HCEC 1CT (cell line): ENCODE data around the gene TUBA3E.
"Not testable (repeated sequence)": the region's sequence is repeated elsewhere in the genome, so short reads cannot be mapped to it uniquely, and the experiment has no call there.

Source experiments
- DNase-seq: peaks from one replicate; pipeline ENCODE4 v3.0.0-alpha.2; 2017

Gene TUBA3E

DNA sequence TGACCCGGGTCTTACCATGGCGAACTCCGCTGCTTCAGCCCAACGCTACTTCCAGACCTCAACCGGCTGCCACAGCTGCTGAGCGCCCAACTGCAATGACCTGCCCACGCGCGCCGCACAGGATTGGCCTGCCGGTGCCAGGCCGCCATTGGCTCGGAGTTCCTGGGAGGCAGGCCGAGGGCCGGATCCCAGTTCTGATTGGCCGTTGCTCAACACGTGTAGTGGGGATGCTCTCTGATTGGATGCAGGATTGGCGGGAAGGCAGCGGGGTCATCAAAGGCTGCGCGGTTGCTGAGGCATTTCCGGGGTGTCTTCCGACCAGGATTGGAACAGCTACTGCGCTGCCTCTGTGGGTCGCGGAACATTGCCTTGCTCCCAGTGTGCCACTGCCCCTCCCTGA is at the start of gene TUBA3E:
TUBA3E (minus strand) TSS at position 97 of the 400 bp plus-strand sequence; CDS start at position 18, 79 bp downstream.
- DNase-seq: no peak

DNA sequence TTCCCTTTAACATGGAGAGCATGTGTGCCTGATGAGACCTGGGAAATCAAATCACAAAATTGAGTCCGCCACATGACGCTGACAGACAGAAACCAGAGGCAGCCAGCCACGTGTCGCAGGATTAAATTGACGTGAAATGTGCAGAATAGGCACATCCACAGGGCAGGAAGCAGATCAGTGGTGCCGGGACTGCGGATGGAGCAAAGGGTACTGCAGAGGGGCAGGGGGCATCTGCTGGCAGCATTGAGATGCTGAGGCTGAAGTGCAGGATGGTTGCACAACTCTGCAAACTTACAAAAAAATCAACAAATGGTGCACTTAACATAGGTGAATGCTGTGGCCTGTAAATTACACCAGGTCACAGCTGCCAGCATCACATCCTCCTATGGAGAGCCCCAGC is 48.2 kb upstream of the TUBA3E start:
- no peak for DNase-seq

DNA sequence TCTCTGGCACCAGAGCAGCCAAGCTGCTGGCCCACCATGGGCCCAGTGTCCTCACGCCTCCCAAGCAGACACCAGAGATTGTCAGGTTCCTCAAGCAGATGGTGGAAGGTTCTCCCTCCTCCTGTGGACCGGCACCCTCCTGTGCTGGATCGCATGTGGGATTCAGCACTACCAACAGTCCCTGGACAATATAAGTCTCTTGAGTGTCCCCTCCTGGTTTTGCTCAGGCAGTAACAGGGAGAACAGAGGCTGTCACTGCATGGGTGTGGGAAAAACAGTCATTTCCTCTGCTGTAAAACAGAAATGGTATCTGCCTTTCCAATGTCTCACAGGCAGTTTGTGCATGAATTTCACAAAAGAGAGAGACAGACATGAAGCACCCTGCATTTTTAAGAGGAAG is 47.7 kb upstream of the TUBA3E start:
- no peak for DNase-seq

DNA sequence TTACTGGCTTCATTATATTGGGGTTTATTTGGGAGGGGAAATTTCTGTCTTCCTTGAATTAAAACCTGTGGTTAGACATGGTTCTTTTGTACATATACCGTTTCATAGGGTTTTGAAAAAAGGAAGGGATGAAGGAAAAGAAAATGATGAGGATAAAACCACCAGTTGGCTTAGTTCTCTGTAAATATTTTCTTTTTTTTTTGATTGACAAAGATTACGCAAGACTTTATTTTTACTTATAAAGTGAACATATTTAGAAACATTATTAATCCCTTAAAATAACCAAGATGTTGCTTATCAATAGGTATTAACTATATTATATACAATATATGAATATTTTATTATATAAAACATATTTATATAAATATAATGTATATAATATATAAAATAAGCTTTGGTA is 45.1 kb upstream of the TUBA3E start:
- DNase-seq: no peak

DNA sequence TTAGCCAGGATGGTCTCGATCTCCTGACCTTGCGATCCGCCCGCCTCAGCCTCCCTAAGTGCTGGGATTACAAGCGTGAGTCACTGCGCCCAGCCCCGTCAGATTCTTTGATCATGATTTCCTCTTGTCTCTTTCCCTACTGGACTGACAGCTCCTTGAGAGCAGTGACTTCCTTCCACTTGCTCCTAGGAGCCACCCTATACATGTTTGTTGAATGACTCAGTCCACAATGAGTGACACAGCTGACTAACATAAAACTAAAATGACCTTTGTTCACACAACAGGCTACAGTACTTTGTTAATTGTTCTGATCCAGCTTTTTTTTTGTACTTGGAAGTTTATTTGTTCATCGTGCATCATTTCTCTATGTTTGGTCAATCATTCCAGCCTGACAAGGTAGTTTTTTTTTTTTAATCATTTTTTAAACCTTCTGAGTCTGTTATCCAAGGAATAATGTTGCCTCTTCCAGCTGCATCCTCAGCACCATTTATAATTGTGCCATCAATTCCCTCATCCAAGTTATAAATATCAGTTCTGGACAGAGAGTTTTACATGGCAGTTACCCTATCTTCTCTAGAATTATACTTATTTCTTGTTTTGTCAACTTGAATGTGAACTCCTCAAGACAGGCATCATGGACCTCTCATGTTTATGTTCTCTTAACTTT is 42.9 kb upstream of the TUBA3E start:
- peak; percentile 72 for DNase-seq

DNA sequence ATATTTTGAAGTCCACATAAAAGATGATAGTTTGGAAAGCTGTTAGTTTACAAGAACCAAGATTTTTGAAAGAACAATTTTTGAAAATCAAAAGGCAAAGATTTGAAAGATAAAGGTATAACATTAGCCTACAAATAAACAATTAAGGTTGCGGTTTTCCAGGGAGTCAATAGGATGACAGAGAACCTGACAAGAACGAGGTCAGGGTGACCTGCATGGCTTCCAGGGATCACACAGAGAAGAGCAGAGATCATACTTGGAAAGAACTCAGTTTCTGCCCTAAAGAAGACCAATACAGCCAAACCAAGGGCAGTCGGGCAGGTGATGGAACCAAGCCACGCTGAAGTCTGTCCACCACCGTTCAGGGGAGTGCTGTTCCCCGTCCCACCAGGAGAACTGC is 41.3 kb upstream of the TUBA3E start:
- DNase-seq: not testable (repeated sequence)

DNA sequence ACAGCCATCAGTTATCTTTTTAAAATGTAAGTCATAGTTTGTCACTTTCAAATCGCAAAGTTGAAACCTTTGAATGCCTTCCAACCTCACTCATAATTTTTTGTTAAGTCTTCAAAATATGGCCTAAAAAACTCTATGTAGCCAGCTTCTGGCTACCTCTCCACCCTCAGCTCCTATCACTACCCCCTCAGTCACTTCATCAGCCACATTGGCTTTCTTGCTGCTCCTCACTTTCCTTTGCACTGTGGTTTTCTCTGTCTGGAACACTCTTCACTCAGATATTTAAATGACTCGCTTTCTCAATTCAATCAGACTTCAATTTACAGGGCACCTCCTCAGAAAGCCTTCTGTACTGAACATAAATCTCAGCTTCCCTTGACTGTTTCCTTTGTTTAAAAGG is 34.8 kb upstream of the TUBA3E start:
- DNase-seq: not testable (repeated sequence)

DNA sequence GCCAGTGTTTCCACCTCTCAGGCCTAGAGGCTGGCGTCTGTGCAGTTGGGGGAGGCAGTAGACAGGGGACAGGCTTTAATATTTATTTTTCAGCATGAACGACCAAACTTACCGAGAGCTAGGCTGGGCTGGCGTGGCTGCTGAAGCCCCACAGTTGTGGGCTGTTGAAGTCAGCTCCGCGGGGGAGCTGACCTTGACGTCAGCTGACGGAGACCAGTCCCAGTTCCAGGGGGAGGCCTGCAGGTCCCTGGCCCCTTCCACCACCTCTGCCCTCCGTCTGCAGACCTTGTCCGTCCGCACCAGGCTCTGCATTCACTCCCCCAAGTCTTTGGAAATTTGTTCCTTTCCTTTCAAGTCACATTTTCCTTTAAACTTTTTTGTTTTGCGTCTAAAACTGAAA is 33.4 kb upstream of the TUBA3E start:
- no peak for DNase-seq

DNA sequence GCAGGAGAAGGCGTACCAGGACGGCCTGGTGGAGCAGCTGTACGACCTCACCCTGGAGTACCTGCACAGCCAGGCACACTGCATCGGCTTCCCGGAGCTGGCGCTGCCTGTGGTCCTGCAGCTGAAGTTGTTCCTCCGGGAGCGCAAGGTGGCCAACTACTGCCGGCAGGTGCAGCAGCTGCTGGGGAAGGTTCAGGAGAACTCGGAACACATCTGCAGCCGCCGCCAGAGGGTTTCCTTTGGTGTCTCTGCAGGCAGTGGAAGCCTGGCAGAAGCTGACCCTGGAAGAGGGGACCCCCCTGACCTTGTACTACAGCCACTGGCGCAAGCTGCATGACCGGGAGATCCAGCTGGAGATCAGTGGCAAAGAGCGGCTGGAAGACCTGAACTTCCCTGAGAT is 32.7 kb upstream of the TUBA3E start:
- DNase-seq: not testable (repeated sequence)

DNA sequence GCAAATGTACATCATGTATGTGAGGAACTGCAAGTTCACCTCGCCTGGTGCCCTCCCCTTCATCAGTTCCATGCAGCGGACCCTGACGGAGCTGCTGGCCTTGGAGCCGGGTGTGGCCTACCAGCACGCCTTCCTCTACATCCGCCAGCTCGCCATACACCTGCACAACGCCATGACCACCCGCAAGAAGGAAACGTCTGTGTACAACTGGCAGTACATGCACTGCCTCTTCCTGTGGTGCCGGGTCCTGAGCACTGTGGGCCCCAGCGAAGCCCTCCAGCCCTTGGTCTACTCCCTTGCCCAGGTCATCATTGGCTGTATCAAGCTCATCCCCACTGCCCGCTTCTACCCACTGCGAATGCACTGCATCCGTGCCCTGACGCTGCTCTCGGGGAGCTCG is 32.1 kb upstream of the TUBA3E start:
- DNase-seq: not testable (repeated sequence)

DNA sequence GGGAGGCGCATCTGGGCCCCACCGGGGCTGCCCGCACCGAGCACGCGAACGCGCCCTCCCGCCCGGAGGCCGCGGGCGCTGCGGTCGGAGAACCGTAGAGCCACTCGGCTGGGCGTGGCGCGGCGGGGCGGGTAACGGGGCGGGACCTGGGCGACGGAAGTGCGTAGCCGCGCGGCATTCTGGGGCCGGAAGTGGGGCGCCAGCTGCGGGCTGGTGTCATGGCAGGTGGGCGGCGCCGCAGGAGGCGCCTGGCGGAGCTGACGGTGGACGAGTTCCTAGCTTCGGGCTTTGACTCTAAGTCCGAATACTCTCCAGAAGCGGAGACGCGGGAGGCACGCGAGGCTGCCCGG is 30.9 kb upstream of the TUBA3E start:
- DNase-seq: not testable (repeated sequence)

DNA sequence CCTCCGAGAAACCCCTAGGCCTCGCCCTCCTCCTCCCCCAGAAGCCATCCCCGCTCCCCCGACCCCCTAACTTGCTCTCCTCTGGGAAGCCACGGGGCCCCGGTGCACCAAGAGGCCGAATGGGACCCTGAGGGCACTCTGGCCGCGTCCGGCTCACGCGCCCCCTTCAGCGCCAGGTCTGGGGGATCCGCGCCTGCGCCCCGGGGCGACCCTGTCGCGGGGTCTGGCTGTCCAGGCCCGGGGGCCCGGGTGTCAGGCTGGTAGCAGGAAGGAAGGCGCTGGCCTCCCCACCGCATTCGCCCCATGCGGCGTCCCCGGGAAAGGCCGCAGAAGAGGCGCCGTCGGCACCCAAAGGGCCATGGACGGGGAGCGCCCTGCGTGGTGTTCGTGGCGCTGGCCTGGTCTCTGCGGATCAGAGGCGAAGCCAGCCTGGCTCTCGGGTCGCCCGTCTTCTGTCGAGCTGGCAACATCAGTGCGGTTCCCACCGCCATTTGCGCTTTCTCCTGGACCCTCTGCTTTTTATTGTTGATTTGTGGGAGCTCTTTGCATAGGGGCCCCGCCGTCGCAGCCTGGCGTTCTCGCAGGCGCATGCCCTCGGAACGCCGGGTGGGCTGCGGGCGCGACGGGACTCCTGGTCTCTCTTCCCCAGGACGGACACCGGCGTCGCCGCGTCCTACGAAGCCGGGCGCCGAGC is 30.4 kb upstream of the TUBA3E start:
- DNase-seq: not testable (repeated sequence)

DNA sequence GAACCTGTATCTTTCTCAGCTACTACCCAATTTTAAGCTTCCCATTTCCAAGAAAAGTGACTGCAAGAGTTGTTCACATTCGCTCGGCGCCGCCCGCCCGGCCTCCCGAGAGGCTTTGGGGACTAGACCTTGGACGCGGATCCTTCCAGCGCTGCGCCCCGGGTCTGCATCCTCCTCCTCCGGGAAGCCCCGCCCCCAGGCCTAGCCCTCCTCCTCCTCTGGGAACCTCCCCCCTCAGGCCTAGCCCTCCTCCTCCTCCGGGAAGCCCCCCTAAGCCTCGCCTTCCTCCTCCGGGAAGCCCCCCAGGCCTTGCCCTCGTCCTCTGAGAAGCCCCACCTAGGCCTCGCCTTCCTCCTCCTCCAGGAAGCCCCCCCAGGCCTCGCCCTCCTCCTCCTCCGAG is 29.8 kb upstream of the TUBA3E start:
- DNase-seq: not testable (repeated sequence)

DNA sequence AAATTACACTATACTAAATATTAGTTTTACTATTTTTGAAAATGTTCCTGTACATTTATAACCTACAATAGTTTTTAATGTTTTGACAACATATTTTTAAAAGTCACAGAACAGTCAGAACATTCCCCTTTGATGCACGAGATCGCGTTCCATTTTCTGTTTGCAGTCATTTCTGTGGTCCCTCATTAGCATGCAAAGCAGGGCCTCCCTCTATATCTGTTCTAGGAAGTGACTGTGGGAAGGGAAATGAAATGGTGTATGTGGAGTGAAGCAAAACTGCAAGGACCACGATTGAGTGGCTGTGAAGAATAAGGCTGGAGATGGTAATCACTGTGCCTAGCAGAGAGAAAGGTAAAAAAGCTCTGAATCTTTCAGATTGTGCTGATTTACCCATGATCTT is 24.3 kb upstream of the TUBA3E start:
- DNase-seq: not testable (repeated sequence)

DNA sequence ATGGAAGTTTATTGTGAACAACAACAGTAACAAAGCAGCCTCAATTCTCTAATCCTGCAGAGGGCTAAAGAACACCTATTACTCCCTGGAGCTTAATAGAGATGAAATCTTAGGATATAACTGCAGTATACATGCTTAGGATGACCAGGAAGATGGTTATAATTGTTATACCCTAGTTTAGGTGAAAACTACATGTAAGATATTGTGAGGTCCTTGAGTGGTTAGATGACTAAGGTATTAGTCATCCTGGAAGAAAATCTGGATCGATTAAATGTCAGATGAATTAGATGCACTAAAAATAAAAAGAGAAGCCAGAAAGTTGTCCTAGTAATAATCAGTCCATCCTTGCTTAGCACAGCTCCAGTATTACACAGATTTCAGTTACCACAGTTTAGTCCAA is 22.3 kb upstream of the TUBA3E start:
- not testable (repeated sequence) for DNase-seq

DNA sequence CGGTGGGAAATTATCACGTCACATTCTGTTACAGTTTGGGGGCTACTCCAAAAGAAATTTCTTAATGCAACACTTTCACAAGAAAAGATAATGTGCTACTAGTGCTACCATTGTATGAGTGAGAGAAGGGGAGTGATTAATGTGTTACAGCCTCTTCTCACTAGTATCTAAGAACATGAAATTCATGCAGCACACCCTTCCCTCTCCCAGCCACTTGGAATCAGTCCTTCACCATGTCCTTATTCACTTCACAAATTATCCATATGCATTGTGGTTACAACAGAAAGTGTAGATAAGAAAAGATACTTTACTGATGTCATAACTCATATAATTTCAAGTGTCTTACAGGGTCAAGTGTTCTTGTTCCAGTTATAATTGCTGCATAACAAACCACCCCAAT is 20.9 kb upstream of the TUBA3E start:
- not testable (repeated sequence) for DNase-seq

DNA sequence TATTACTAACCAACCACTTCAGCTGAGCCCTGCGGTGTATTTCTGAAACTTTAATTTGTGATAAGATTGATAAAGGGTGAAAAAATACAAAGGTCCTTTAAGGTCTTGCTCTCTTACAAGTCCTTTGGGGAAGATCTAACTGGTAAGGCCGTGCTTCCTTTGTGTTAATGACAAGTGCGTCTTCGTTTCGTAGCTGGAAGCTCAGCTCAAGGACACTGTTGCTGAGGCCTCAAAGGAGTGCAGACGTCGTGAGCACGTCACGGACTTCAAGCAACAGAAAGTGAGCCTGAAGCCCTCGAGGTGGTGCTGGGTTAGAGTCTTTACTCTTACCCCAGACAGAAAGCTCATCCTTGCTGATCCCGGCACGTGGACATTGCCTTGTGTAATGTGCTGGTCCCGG is 8.8 kb upstream of the TUBA3E start:
- not testable (repeated sequence) for DNase-seq

DNA sequence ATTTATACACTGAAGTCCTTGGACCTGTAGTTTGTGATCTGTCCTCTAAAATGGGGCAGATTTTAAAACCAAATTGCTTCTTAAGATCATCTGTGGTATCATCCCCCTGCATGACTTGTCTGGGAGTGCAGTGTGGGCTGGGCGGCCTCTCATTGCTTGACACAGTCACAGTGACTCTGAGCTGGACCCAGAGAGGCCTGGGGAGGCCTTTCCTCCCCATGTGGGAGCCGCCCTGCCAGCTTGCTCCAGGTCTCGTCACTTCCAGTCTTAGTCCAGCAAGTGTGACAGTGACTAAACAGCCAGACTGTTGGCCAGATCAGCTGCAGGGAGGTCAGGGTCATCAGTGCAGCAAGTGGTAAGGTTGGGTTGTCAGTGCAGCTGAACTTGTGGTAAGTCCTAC is 4.9 kb upstream of the TUBA3E start:
- DNase-seq: not testable (repeated sequence)

DNA sequence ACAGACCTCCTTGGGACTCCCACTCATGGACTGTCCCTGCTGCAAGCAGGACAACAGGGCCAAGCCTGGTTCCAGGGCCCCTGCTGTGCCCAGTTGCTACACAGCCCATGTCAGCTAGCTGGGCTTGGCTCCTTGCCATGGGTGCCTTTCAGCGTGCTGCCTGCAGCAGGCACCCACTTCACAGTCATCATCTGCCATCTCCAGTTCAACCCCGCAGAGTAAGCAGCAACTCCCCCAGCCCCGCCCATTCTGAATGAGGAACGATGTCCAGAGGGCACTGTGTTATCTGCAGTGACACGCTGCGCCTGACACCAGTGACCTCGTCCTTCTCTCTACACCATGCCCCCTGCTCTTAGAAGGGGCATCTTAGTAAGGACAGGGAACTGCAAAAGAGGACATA is 4.3 kb upstream of the TUBA3E start:
- DNase-seq: not testable (repeated sequence)

DNA sequence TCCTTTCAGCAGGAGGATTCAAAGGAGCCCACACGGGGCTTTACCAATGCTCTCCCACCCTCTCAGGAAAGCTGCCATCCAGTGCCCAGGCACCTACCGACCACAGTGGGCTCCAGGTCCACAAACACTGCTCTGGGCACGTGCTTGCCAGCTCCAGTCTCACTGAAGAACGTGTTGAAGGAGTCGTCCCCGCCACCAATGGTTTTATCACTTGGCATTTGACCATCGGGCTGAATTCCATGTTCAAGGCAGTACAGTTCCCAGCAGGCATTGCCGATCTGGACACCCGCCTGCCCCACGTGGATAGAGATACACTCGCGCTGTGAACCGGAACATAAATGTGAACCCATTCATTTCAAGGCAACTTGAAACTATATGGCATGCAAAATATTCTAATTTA is 2.2 kb downstream of the TUBA3E start:
- DNase-seq: not testable (repeated sequence)

DNA sequence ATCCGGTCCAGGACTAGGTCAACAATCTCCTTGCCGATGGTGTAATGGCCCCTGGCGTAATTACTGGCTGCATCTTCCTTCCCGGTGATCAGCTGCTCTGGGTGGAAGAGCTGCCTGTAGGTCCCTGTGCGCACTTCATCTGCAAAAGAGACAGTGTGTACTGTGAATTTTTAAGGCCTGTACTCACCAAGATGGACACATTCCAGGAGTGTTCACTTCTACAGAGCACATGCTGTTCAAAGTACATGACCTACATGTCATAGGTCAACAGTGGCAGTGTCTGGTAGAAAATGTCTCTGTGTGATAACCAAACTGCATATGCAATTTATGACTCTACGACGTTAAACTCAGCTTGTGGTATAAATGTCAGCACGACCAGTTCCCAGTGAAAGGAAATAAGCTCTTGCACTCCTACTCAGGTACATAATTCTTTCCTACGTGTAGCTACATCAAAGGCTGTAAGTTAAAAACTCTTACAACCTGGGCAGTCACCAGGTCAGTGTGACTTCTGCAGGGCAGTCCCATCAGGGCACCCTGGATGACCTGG is 3.1 kb downstream of the TUBA3E start:
- DNase-seq: not testable (repeated sequence)

DNA sequence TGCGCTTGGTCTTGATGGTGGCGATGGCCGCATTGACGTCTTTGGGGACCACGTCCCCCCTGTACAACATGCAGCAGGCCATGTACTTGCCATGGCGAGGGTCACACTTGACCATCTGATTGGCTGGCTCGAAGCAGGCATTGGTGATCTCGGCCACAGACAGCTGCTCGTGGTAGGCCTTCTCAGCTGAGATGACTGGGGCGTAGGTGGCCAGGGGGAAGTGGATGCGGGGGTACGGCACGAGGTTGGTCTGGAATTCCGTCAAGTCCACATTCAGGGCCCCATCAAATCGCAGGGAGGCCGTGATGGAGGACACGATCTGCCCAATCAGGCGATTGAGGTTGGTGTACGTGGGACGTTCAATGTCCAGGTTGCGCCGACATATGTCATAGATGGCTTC is 4.4 kb downstream of the TUBA3E start:
- DNase-seq: not testable (repeated sequence)

DNA sequence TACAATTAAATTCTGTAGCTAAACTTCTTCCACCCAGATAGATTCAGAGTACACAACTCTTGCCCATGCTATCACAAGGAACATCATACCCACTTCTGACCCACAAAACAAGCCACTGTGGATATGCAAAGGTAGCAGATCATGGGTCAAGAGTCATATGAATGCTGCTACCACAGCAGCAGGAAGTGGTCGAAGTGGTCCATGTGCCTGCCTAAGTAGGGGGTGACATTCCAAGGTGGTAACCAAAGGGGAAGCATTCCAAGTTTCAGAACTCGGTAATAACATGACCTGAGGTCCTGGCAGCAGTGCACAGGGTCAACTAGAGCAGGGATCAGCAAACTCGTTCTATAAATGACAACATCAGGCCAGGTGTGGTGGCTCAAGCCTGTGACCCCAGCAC is 5.8 kb downstream of the TUBA3E start:
- not testable (repeated sequence) for DNase-seq

DNA sequence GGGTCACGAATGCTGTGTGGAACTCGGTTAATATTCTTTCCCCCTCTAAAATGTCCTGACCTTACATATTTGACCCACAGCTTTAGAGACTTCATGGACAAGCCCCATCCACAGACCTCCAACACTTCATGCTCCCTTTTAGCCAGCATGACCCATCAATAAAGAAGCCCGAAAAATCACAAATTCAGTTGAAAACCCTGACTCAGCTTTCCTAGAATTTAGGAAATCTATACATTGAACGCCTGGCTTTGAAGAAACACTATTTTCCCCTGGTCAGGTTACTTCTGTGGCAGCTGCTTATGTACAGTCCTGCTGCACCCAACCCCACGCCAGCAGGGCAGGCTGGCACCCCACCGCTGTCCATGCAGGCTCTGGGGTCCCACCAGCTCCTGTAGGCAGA is 6.9 kb downstream of the TUBA3E start:
- not testable (repeated sequence) for DNase-seq
